ENCODE data around the gene GTF2IRD1. TPM values are rescaled to one million over a fixed set of nuclear protein-coding genes. Genes with fewer than 3 reads are reported as not detected.

Gene GTF2IRD1
- total RNA-seq, 2 donors from 2014 or later: 18.3 to 29.5 TPM

DNA sequence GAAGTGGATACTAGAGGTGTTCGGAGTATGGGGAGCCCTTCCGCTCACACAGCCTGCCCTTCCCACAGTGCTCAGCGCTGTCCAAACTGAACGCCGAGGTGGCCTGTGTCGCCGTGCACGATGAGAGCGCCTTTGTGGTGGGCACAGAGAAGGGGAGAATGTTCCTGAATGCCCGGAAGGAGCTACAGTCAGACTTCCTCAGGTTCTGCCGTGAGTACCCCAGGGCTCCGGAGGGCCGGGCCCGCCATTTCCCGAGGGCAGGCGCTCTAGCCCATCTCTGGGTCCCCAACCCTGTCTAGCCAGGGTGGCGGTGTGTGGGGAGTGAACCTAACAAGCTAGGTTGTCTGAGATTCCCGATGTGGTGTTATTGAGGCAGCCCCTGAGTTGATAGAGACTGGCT is 59.1 kb downstream of the GTF2IRD1 start:
- intact Hi-C loops (cut with DNase I): no loop called here
- no peak overlapping the region for H3K9ac ChIP-seq (ENCODE audit: low read depth in 2 of 2, low read length in 2 of 2)
- TF ChIP-seq, protein P1, sequence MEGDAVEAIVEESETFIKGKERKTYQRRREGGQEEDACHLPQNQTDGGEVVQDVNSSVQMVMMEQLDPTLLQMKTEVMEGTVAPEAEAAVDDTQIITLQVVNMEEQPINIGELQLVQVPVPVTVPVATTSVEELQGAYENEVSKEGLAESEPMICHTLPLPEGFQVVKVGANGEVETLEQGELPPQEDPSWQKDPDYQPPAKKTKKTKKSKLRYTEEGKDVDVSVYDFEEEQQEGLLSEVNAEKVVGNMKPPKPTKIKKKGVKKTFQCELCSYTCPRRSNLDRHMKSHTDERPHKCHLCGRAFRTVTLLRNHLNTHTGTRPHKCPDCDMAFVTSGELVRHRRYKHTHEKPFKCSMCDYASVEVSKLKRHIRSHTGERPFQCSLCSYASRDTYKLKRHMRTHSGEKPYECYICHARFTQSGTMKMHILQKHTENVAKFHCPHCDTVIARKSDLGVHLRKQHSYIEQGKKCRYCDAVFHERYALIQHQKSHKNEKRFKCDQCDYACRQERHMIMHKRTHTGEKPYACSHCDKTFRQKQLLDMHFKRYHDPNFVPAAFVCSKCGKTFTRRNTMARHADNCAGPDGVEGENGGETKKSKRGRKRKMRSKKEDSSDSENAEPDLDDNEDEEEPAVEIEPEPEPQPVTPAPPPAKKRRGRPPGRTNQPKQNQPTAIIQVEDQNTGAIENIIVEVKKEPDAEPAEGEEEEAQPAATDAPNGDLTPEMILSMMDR (IDR thresholded peaks at IDR 0.05): no peak
- no peaks in the 10 kb centered on the region for H3K4me1 ChIP-seq
- no peak overlapping the region for H3K4me3 ChIP-seq
- no peaks in the 10 kb centered on the region for H3K27me3 ChIP-seq
- no peaks in the 10 kb centered on the region for H3K9me3 ChIP-seq
- H3K36me3 ChIP-seq: no peaks in the 10 kb centered on the region
- H3K27ac ChIP-seq: no peak overlapping the region
- DNase-seq: no peak

- H3K36me3 ChIP-seq: no peaks in the 10 kb centered on the region
- H3K27me3 ChIP-seq: no peaks in the 10 kb centered on the region
- H3K9me3 ChIP-seq: no peaks in the 10 kb centered on the region
- H3K9ac ChIP-seq (ENCODE audit: low read depth in 2 of 2, low read length in 2 of 2): no peak overlapping the region
- DNase-seq: no peak
- no peaks in the 10 kb centered on the region for H3K4me1 ChIP-seq
- no peak overlapping the region for H3K4me3 ChIP-seq
- intact Hi-C loops (cut with DNase I): no loop called here
- no peak overlapping the region for H3K27ac ChIP-seq
- TF ChIP-seq, protein P1 (IDR thresholded peaks at IDR 0.05): no peak
Observed at GRCh38 chr7:74514131-74514591, 60.5 kb downstream of the GTF2IRD1 start.

DNA sequence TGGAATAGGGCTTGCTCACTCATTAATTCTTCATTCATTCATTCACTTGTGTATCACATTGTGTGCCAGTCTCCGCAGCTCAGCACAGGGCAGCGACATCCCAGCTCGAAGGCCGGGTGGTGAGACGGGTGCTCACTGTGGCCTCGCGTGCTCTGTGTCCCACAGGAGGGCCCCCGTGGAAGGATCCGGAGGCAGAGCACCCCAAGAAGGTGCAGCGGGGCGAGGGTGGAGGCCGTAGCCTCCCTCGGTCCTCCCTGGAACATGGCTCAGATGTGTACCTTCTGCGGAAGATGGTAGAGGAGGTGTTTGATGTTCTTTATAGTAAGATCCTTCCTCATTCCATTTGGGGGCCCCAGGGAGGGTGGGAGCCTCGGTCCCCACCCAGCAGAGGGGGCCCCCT is 61.6 kb downstream of the GTF2IRD1 start:
- H3K36me3 ChIP-seq: no peaks in the 10 kb centered on the region
- no peak overlapping the region for H3K9ac ChIP-seq (ENCODE audit: low read depth in 2 of 2, low read length in 2 of 2)
- H3K4me3 ChIP-seq: no peak overlapping the region
- H3K9me3 ChIP-seq: no peaks in the 10 kb centered on the region
- H3K4me1 ChIP-seq: no peaks in the 10 kb centered on the region
- intact Hi-C loops (cut with DNase I): no loop called here
- no peak overlapping the region for H3K27ac ChIP-seq
- H3K27me3 ChIP-seq: no peaks in the 10 kb centered on the region
- DNase-seq: no peak
- TF ChIP-seq, protein P1 (IDR thresholded peaks at IDR 0.05): no peak

DNA sequence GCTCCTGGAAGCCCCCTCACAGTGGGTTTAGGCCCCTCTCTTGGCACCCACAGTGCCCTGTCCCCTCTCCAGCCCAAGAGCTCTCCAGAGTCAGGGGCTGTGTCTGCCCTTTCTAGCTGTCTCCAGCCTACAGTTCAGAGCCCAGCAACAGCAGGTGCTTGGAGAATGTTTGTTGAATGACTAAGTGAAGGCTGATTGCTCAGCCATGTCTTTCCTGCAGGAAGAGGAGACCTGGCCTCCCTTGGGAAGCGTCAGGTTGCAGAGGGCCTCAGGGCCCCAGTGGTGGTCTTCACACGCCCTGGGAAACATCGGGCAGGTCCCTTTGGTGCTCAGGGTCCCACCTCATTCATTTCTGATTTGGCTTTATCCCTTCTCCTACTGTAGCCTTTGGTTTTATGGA is 62.5 kb downstream of the GTF2IRD1 start:
- no peak for DNase-seq
- Histone ChIP-seq H3K27ac (no peak overlapping the region), H3K36me3 (no peaks in the 10 kb centered on the region), H3K9ac (ENCODE audit: low read depth in 2 of 2, low read length in 2 of 2) (no peak overlapping the region), H3K4me3 (no peak overlapping the region), H3K4me1 (no peaks in the 10 kb centered on the region), H3K27me3 (no peaks in the 10 kb centered on the region), H3K9me3 (no peaks in the 10 kb centered on the region)
- intact Hi-C loops (cut with DNase I): no loop called here
- TF ChIP-seq, protein P1 (IDR thresholded peaks at IDR 0.05): no peak

- no peaks in the 10 kb centered on the region for H3K36me3 ChIP-seq
- H3K27ac ChIP-seq: no peak overlapping the region
- DNase-seq: no peak
- TF ChIP-seq, protein P1 (IDR thresholded peaks at IDR 0.05): no peak
- no peak overlapping the region for H3K4me3 ChIP-seq
- no peaks in the 10 kb centered on the region for H3K27me3 ChIP-seq
- no peaks in the 10 kb centered on the region for H3K4me1 ChIP-seq
- no peaks in the 10 kb centered on the region for H3K9me3 ChIP-seq
- H3K9ac ChIP-seq (ENCODE audit: low read depth in 2 of 2, low read length in 2 of 2): no peak overlapping the region
- intact Hi-C loops (cut with DNase I): no loop called here
Observed at GRCh38 chr7:74518041-74518440, 64.3 kb downstream of the GTF2IRD1 start.

- TF ChIP-seq, protein P1 (IDR thresholded peaks at IDR 0.05): no peak
- DNase-seq: no peak
- no peaks in the 10 kb centered on the region for H3K27me3 ChIP-seq
- intact Hi-C loops (cut with DNase I): no loop called here
- H3K9ac ChIP-seq (ENCODE audit: low read depth in 2 of 2, low read length in 2 of 2): no peak overlapping the region
- no peaks in the 10 kb centered on the region for H3K9me3 ChIP-seq
- no peak overlapping the region for H3K4me3 ChIP-seq
- no peaks in the 10 kb centered on the region for H3K36me3 ChIP-seq
- no peaks in the 10 kb centered on the region for H3K4me1 ChIP-seq
- H3K27ac ChIP-seq: no peak overlapping the region
Observed at GRCh38 chr7:74518654-74519053, 64.9 kb downstream of the GTF2IRD1 start.
